ENCODE data around the gene MTERF1.

GRCh38 chr7:91880413-91881241 lies at the start of gene MTERF1:
- TF ChIP-seq CTCF (CRISPR knock-in tag; IDR thresholded peaks at IDR 0.05) (peak; percentile 100), ZFP36 (IDR thresholded peaks at IDR 0.05; ENCODE audit: borderline replicate concordance, low read depth, low read length, partially characterized antibody) (no peak), RAD21 (CRISPR knock-in tag; IDR thresholded peaks at IDR 0.05) (peak; percentile 90), ARID5B (CRISPR knock-in tag; IDR thresholded peaks at IDR 0.05) (peak; percentile 83)
